GM18861 (cell line): ENCODE data around the gene KLC1.

Source experiments
- ATAC-seq: cut with Tn5 transposase; IDR thresholded peaks from one replicate; pipeline ENCODE4 v1.9.1; 2021; ENCODE audit not compliant: unreplicated experiment

The KLC1 gene

DNA sequence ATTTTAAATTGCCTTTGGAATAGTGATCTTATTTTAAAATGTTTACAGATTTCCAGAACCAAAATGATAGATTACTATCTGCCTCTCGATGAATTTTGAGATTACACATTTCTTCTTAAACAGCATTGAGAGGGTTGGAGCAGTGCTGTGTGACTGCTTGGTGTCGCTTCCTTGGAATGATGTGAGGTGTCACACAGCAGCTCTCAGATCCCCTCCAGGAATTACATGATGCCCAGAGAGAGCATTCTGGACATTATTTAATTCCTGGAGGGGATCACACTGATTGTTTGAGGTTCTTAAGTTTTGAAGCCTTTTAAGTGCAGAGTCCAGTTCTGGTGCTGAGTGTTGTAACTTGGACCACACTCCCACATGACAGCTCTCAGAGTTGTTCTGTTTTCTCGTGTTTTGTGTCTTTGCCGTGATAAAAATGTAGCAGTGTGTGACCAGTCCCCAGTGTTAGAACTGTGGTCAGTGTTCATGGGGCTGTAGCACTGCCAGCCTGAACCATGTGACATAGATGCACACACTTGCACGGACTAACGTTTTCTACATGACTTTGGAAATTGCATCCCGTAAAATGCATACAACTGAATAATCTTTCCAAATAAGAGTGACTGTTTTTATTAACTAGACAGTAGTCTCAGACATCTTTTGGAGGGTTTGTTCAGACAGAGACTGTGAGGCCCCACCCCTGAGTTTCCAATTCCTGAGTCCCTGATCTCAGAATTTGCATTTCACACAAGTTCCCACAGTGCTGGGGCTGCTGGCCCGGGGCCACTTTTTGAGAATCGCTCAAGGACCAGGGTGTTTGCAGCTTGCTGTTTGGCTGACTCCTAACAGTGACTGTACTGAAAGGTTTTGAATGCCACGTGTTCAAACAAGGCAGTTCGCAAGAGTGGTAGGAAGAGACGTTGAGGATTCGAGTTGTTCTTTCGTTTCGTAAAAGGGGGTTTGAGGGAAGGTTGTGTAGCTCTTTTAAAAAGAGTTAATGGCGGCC is 60.2 kb downstream of the KLC1 start:
- ATAC-seq: peak; percentile 33

DNA sequence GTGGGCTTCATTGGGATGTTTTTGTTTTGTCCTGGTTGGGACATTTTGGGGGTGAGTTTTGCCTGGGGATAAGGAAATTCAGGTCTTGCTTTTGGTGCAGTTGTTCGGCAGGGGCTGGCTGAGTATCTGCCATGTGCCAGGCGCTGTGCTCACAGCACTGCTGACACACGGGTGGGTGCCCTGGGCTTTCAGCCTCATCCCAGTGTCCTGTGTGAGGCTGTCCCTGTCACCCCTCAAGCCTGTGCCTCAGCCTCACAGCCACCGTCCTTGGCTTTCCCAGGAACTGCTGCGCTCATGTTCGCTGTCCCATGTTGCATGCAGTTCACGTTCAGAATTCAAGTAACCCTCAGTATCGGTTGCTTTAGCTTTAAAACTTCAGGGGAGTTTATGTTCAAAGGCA is 61.3 kb downstream of the KLC1 start:
- no peak for ATAC-seq

DNA sequence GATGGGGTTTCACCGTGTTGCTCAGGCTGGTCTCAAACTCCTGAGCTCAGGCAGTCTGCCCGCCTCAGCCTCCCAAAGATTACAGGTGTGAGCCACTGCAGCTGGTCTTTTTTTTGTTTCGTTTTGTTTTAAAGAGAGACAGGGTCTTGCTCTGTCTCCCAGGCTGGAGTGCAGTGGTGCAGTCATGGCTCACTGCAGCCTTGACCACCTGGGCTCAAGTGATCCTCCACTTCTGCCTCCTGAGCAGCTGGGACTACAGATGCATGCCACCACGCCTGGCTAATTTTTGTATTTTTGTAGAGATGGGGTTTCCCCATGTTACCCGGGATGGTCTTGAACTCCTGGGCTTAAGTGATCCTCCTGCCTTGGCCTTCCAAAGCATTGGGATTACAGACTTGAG is 62.6 kb downstream of the KLC1 start:
- peak; percentile 55 for ATAC-seq

DNA sequence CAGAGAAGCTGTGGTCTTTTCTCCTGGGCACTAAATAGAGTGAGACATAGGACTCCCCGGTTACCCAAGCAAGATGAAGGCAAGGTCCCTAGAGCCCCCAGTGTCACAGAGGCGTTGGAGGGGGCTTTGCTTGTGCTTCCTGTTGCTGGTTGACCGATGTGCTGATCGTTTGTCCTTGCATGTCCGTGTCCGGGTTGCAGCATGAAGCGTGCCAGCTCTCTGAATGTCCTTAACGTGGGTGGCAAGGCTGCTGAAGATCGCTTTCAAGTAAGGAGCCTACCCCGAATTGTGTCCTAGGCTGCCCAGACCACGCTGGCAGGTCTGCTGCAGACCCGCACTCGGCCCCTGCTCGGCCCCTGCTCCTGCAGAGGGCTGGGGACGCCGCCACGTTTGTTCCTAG is 63.1 kb downstream of the KLC1 start:
- peak; percentile 18 for ATAC-seq

DNA sequence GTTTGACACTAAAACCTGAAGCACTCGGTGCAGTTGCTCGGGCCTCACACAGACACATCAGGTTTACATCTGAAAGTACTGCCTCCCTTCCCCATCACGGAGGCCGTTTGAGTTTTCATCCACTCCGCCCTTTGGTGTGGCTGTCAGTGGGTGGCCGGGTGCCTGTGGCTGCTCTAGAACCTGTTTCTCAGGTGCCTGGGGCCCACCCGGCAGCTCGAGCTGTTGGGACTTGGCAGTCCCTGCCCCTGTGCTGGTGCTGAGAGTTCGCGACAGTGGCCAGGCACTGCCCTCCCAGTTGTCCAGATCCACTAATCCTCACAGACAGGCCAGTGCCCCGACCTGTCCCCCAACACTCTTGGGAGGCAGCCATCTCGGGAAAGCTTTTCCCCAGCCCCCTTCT is 63.9 kb downstream of the KLC1 start:
- ATAC-seq: no peak

DNA sequence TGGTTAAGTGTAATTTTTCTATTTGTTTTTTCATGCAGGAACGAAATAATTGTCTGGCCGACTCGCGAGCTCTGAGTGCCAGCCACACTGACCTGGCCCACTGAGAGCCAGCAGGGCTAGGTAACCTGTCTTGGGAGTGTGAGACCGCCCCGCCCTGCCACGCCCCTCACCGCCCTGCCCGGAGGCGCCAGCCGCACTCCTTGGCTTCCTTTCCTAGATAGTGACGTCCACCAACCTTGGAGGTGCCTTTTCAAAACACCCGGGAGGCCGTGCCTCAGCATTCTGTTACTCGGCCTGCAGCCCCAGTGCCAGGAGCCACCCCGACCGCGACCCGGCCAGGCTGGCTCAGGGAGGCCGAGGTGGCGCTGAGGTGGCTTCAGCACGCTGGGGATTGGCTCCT is 64.5 kb downstream of the KLC1 start:
- no peak for ATAC-seq

DNA sequence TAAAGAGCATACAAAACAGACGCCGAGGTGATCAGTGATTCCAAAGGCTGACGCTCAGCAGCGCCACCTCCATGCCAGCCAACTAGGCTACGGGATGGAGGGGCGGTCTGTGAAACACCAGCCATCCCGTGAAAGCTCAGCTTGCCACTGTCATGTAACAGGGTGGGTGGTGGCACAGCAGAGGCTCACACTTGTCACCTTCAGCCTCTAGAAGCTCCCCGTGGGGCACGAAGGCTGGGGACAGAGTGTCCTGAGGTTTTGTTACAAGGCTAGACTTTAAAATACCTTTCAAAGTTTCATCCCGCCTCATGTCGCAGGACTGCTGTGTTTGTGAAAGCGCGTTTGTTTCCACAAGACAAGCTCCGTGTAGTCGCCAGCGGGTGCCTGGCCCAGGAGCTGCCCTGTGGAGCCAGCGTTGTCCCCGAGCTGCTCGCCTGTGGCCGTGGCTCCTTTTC is 65.6 kb downstream of the KLC1 start:
- no peak for ATAC-seq

DNA sequence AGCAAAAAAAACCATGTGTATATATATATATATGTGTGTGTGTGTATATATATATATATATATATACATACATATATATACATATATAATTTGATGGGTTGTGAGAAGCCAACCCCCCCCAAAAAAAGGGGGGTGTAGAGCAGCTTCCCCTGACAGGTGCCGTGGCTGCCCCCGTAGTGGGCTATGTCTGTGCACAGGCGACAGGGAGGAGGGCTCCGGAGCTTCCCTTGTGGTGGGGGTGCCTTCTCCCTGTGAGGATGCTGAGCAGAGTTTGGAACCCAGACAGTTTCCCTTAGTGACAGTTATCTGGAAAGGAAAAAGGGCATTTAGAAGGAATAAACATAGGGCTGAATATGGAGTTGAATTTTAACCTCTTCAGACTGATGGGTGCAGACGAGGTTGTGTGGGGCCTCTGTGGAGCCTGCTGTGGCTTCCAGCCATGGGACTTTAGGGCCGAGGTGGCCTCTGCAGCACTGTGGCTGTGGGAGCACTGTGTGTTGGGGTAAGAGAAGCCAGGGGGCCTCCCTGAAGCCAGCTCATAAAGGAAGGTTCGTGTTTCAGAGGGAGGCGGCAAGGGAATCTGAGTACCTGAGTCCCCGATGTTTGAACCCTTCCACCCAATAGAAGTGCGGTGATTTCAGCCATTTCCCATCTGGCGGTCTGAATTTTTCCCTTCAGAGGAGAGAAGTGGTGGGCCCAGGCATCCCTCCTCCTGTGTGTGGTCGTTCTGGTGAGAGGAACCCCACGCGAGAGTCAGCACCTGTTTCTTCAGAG is 66.5 kb downstream of the KLC1 start:
- ATAC-seq: no peak

DNA sequence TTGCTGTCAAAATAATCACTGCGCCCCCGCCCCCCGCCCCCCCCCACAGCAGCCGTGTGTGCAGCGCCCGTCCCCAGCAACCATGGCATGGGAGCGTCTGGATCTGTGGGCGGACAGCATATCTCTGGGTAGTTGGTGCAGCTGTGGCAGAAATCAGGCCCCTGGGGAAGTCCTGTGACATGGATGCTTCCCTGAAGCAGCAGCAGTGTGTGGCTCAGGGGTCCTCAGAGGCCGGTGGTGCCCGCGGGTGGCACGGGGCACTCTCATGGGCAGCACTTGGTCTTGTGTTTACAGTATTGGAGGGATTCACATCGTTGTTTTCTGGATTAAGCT is 67.0 kb downstream of the KLC1 start:
- ATAC-seq: no peak

DNA sequence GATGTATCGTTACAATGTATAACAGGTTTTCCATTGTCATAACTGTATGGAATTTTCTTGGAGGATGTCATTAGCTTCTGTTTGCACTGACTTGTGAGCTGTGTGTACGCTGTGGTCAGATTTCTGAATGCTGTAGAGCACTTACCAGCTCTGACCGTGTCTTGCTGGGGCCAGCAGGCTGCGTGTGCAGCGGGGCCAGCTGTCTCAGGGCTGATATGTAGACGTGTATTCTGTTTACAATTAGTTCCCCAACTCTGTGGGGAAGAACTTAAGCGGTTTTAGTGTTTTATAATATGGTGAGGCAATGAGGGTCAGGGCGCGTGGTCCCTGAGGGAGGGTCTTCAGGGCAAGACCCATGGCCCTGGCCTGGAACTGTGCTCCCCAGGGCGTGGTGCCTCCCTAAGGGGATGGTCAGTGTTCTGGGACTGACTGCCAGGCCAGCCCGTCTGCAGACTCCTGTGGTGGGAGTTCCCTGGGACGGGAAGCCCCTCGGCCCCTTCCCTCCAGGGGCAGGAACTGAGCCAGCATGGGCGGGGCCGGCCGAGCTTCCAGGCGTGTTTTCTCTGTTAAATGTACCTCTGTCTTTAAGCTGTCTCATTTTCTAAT is 67.6 kb downstream of the KLC1 start:
- no peak for ATAC-seq

DNA sequence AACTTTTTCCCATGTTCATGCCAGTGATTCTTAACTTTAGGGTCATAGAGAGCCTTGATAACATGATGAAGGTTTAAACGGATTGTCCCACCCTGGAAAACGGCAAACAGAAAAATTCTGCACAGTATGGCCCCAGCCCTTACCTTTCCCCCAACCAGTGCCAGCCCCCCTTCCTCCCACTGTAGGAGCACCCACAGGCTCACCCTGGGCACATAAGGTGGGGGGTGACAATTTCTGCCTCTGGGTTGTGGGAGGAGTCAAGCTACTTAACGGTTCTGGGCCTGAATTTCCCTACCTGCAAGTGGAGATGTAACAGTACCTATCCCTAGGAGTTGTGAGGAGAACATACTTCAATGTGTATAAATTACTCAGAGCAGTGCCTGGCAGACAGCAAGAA is 68.2 kb downstream of the KLC1 start:
- ATAC-seq: no peak

DNA sequence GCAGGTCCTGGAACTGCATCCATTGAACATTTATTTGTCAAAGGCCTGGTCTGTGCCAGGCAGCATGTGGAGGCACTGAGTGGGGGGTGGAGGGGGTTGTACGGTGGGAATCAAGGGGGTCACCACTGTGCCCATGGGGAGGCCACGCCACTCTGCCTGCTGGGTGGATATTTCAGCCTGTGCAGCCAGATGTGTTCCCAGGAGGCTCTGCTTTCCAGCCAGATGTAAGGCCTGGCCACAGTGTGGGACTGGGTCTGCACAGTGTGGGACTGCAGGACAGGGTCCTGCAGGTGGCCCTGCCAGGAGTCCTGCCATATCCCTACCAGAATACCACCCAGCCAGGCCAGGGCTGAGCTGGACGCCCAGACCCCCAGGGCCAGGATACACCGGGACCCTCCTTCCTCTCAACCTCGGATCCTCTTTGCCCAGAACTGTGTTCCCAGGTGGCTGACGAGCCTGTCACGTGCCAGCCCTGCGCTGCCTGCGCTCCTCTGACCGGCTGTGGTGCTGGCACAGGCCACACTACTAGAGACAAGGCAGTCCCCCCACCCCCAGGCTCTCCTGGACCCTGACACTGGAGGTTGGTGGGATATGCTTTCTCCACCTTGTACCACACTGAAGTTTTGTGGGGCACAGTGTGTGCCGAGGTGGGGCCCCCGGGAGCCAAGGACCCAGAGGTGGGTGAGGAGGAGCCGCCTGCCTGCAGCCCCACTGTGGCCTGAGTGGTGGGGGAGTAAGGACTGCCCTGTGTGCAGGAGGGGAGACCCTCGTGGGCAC is 68.8 kb downstream of the KLC1 start:
- ATAC-seq: no peak

DNA sequence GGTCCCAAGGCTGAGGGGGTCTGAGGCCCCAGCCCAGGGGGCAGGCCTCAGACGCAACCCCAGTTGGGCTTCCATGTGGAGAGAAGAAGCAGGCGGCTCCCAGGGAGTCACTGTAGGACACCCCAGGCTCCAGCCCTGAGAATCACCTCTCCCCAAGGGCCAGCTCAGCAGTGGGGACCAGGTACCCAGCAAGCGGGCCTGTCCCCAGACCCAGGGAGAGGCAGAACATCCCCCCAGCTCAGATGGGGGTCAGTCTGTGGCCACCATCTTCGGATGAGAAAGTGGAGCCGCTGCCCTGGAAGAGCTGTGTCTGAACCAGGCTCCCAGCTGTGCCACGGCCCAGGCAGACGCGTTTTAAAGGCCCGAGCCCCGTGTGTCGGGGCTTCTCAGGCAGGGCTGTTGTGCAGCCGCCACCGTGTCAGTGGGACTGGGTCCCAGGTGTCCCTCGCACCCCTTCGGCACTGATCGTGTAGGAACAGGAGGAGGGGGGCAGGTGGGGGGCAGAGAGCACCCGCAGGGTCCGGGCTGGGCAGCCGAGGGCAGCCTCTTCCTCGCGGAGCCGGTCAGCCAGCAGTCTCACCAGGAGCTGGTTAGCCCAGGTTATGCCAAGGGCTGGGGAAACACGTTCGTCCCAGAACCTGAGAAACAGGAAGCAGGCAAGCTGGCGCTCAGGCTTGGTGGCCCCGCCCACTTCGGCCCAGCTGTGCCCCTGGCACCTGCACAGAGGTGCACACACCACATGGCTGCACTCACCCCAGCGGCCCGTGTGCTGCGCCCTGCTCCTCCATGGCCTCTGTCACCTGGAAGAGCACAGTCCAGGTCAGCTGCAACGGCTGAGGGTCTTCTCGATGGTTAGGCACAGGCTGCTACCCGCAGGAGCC is 69.6 kb downstream of the KLC1 start:
- ATAC-seq: no peak

DNA sequence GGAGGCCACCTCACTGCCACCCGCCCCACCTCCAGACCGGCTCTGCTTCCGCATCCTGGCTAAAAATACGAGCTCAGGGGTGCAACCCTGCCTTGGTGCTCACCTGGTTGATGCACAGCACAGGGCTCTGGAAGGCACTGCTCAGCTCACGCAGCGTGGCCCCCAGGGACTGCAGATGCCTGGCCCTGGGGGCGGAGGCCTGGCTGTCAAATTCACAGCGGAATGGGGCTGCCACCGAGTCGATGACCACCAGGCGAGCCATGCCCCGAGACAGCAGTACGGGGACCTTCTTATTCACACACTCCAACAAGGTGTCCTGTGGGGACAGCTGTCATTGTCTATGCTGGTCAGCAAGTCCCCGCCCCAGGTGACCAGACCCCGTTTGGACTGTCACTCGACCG is 70.2 kb downstream of the KLC1 start:
- ATAC-seq: no peak

DNA sequence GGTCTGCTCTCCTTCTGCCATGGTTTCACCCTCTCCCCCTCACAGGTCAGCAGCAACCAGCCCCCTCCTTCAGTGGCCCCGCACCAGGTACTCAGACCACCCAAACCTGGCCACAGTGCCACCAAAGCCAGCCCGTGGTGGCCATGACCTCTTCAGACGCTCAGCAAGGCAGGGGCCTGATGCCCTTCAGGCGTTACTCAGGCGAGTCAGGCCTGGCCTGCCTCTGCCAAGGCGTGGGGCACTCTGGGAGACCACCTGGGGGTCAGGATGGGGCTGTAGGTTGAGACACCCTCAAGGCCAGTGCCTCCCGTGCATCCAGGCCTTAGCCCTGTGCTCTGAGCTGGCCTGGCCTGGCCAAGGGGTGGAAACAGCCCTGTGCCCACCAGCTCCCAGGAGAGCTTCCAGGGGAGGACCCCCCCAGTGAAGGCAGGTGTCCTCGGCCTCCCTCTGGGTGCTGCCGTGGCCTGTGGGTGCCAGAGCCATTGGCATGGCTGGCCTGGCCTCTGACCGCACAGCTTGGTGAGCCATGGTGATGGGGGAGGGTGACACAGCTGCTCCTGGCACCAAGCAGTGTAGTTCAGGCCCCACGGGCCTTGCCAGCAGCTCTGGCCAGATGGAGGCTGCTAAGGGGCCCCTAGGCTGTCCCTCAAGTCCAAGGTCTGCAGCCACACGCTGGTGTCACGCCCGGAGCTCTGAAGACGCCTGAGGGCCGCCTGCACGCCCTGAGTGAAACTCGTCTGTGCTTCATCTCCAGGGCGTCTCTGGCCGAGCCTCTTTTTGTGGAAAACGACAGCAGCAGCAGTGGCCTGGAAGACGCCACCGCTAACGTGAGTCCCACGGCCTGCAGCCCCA is 71.1 kb downstream of the KLC1 start:
- no peak for ATAC-seq

DNA sequence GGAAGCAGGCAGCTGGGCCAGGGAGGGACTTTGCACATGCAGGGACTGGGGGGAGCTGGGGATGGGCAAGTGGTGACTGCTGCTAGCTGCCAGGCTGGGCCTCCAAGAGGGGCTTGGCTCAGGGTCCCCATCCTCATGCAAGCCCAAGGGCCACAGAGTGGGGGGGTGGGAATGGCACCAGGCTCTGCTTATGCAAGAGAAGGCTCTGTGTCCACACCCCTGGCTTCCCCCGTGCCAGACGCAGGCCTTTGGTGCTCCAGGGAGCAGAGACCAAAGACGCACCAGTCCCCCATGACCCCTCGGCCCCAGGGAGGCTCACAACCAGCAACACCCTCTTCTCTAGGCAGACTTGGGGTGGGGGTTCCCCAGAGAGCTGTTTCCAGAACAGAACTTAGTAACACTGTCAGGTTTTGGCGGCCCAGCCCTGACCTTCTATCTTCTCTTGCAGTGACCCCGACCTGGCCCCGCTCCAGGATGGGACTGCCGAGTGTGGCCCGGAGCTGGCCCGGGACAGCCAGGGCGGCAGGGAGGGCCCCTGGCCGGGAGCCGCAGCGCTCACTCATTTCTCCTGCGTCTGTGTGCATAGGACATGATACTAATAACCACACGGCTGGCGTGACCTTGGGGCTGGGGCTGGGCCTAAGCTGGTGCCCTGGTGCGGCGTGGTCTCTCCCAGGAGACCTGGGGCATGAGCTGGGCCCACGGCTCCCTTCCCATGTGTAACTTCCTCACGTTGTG is 71.9 kb downstream of the KLC1 start:
- no peak for ATAC-seq

DNA sequence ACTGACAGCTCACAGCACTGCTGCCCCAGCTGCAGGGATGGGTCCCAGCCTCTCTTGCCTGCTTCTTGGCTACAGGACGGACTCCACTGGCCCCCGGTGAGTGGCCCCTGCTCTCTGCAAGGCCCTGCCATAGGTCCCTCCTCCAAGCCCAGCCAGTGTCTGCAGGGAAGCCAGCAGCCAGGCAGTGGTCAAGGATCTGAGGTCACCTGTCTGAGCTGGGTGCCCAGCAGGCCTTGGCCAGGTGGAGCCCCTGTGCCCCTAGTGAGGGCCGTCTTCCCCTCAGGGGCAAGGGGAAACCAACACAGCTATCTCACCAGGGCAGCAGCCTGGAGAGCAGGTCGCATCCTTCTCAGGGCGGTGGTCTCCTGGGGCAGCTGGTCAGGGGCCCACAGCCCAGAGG is 73.1 kb downstream of the KLC1 start:
- ATAC-seq: no peak
